ENCODE results near the gene TTR.

The TTR gene

DNA sequence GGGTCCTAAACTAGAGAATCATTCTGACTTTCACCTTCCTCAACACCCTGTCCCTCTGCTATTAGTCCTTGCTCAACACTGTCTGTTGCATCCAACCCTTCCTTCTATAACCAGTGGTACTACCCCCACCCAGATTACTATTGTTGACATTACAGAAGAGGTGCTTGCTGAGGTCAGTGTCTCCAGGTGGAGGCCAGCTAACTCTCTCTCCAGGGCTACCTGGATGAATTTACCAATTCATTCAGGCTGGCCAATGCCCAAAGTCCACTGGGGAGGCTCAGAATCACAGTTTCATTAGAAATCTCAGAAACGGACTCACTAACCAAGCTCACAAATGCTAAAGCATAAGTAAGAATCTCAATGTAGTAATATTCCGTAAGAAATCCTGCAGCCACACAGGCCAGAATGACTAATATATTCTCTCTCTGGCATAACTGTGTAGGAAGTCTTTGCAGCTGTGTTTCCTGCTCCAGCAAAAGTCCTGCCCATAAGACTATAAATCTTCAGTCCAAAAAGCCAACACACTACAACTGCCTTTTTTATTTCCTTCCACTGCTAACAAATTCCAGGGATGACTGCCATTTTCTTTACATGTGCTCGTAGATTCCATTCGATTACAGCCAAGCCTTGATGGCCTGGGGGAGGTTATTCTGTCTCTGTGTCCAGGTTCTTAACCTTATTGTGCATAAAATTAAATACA is 10.0 kb upstream of the TTR start:
- DNase-seq: no peak

DNA sequence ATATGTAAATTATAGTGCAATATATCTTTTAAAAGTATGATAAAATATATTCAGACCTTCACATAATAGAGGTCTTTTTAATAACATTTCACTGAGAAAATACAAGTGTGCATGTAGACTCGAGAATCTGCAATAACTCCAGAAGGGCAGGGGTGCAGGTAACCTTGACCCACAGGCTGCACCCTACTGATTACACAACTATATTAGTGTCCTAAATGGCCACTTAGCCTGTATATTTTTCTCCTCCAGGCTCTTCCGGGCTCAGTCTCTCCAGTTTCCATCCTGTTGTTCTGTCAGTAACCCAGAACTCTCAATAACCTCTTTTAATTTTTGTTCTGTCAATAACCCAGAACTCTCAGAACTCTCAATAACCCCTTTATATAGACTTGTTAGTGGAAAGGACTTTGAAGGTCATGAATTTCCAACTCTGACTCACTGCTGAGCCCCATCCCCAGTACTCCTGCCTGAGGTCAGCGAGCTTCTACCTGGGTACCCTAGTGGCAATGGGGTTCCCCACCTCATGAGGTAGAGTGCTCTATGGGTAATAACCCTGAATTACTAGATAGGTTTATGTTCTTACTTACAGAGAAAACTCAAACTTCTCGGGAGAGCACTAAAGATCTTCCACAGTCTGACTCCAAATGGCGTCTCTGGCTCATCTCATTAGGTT is 8.4 kb upstream of the TTR start:
- DNase-seq: no peak

DNA sequence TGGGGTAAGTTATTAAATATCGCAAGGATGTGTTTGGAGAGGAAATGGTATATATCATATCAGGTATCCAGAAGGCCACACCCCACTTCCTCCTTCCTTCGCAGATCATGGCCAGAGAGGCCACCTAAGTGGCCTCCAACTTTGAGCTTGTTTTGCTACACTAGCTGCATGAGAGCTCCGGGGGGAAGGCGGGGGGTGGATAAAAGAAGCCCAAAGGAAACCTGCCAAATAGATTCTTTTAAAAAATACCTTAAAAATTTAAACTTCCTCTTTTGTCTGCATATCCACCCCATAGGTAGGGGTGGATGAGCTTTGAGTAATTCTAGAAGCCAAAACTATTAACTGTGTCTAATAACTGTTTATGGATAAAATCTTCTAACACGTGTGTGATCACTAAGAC is 5.7 kb upstream of the TTR start:
- DNase-seq: no peak

DNA sequence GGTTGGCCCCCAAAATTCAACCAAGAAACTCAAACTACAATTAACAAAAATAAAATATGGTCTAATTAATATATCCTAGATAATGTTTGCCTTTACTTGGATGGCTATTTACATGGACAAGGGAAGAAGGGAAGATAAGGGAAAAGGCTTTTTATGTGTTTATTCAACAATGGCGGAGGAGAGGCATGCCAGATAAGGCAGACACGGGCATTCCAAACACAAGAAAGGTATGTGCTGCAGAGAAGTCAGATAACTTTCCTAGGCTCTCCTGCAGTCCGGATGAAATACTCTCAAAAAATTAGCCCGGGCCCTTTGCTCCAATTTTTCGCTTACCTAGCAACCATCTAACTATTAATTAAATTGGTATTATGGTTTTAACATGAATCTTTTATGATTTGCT is 5.1 kb upstream of the TTR start:
- no peak for DNase-seq

DNA sequence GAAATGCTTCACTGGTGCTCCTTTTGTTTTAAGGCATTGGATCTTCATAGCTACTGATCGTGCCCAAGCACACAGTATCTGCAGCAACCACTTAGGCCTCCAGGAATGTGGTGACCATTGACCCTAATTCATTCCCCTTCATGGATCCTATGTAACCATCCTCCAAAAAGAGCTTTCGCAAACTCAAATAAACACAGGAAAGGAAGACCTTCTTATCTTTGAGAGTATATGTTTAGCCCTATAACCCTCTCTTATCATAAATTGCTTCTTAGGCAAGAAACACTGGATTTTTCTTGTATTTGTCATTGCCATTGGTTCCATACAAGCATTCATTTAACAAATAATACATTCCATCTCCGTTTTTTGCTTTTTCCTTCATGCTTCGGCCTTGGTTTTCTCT is 4.1 kb upstream of the TTR start:
- no peak for DNase-seq

DNA sequence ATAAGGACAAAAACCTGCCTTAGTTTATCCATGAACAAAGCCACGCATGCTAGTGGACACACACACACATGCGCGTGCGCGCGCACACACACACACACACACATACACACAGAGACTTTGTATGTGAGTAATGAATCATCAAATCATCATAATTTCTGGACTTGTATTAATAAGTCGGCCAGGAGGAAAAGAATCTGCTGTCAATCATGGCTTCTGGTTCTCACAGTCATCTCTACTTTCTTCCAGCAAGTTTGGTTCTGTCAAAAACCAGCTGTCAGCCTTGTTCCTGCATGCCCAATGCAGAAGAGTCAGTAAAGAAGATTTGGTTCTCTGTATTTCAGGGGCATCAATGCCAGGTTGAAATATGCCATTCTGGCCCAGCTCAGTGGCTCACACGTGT is 1.1 kb upstream of the TTR start:
- no peak for DNase-seq

DNA sequence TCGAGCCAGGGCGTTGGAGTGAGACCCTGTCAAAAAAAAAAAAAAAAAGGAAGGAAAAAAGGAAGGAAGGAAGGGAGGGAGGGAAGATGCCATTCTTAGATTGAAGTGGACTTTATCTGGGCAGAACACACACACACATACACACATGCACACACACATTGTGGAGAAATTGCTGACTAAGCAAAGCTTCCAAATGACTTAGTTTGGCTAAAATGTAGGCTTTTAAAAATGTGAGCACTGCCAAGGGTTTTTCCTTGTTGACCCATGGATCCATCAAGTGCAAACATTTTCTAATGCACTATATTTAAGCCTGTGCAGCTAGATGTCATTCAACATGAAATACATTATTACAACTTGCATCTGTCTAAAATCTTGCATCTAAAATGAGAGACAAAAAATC is 564 bp upstream of the TTR start:
- no peak for DNase-seq

DNA sequence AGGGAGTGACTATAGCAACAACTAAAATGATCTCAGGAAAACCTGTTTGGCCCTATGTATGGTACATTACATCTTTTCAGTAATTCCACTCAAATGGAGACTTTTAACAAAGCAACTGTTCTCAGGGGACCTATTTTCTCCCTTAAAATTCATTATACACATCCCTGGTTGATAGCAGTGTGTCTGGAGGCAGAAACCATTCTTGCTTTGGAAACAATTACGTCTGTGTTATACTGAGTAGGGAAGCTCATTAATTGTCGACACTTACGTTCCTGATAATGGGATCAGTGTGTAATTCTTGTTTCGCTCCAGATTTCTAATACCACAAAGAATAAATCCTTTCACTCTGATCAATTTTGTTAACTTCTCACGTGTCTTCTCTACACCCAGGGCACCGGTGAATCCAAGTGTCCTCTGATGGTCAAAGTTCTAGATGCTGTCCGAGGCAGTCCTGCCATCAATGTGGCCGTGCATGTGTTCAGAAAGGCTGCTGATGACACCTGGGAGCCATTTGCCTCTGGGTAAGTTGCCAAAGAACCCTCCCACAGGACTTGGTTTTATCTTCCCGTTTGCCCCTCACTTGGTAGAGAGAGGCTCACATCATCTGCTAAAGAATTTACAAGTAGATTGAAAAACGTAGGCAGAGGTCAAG is 955 bp downstream of the TTR start:
- DNase-seq: no peak

DNA sequence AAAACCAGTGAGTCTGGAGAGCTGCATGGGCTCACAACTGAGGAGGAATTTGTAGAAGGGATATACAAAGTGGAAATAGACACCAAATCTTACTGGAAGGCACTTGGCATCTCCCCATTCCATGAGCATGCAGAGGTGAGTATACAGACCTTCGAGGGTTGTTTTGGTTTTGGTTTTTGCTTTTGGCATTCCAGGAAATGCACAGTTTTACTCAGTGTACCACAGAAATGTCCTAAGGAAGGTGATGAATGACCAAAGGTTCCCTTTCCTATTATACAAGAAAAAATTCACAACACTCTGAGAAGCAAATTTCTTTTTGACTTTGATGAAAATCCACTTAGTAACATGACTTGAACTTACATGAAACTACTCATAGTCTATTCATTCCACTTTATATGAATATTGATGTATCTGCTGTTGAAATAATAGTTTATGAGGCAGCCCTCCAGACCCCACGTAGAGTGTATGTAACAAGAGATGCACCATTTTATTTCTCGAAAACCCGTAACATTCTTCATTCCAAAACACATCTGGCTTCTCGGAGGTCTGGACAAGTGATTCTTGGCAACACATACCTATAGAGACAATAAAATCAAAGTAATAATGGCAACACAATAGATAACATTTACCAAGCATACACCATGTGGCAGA is 3.6 kb downstream of the TTR start:
- DNase-seq: no peak

DNA sequence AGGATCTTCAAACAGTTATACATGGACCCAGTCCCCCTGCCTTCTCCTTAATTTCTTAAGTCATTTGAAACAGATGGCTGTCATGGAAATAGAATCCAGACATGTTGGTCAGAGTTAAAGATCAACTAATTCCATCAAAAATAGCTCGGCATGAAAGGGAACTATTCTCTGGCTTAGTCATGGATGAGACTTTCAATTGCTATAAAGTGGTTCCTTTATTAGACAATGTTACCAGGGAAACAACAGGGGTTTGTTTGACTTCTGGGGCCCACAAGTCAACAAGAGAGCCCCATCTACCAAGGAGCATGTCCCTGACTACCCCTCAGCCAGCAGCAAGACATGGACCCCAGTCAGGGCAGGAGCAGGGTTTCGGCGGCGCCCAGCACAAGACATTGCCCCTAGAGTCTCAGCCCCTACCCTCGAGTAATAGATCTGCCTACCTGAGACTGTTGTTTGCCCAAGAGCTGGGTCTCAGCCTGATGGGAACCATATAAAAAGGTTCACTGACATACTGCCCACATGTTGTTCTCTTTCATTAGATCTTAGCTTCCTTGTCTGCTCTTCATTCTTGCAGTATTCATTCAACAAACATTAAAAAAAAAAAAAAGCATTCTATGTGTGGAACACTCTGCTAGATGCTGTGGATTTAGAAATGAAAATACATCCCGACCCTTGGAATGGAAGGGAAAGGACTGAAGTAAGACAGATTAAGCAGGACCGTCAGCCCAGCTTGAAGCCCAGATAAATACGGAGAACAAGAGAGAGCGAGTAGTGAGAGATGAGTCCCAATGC is 4.6 kb downstream of the TTR start:
- DNase-seq: no peak

DNA sequence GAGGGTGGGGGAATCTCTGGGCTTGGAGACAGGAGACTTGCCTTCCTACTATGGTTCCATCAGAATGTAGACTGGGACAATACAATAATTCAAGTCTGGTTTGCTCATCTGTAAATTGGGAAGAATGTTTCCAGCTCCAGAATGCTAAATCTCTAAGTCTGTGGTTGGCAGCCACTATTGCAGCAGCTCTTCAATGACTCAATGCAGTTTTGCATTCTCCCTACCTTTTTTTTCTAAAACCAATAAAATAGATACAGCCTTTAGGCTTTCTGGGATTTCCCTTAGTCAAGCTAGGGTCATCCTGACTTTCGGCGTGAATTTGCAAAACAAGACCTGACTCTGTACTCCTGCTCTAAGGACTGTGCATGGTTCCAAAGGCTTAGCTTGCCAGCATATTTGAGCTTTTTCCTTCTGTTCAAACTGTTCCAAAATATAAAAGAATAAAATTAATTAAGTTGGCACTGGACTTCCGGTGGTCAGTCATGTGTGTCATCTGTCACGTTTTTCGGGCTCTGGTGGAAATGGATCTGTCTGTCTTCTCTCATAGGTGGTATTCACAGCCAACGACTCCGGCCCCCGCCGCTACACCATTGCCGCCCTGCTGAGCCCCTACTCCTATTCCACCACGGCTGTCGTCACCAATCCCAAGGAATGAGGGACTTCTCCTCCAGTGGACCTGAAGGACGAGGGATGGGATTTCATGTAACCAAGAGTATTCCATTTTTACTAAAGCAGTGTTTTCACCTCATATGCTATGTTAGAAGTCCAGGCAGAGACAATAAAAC is 6.5 kb downstream of the TTR start:
- DNase-seq: no peak

DNA sequence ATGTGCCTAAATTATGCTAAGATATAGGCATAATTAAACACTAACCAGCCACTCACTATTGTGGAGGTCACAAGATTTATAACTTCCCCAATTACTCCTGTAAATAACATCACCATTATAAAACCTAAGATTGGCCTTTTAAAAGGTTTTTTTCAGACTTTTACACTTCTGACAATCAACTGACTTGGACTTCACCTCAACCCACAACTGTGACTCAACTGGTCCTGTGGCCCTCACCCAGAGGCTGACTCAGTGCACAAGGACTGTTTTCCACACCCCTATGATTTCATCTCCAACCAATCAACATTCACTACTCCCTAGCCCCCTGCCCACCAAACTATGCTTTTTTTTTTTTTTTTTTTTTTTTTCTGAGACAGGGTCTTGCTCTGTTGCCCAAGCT is 11.6 kb downstream of the TTR start:
- DNase-seq: no peak

DNA sequence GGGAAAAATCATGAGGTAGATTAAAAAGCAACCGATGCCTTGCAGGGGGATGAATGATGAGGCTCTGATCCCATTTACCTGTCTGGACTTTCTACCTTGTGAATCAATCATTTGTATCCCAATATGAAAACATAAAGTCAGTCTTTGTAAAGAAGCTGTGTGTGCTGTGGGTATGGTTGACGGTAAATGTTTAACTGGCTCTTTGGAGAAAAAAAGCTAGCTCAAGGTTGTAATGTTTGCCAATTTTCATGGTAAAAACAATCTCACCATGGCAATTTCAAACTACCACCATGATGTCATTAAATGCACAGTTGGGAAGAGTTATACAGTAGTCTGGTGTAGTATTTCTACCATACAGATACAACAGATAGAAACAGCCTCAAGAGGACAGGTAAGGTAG is 14.6 kb downstream of the TTR start:
- DNase-seq: no peak

DNA sequence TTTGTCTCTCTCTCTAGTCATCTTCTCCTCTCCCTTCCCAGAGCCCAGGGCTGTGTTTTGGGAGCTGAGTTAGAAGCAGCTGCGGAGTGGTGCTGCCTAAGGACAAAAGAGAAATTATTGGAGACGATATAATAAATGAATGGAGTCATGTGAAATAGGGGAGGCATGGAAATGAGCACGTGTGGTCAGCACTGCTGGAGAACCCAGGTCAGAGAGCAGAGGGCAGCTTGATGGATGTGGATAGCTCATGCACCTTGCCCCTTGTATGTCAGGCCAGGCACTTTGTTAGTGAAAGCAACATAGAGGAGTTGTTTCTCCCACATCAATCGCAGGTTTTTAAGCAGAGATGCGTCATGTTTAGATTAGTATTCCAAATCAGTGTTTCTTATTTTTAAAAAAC is 15.7 kb downstream of the TTR start:
- no peak for DNase-seq

DNA sequence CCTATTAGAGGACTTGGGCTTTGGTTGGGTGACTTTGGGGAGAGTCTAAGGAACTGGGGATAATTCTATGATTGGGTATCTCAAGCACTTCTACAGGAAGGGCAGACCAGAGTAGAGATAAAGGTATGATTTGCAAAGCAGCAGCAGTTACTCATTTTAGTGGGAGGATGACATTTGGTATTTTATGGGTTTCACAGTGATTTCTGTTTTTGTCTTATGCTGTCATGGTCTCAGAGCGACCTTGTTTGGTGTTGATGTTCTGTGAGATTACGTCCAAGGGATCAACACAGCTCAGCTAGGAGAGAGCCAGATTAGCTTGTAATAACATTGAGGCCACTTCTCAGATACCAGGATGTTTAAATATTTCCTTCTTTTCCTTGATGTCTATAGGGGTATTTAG is 18.2 kb downstream of the TTR start:
- DNase-seq: no peak

DNA sequence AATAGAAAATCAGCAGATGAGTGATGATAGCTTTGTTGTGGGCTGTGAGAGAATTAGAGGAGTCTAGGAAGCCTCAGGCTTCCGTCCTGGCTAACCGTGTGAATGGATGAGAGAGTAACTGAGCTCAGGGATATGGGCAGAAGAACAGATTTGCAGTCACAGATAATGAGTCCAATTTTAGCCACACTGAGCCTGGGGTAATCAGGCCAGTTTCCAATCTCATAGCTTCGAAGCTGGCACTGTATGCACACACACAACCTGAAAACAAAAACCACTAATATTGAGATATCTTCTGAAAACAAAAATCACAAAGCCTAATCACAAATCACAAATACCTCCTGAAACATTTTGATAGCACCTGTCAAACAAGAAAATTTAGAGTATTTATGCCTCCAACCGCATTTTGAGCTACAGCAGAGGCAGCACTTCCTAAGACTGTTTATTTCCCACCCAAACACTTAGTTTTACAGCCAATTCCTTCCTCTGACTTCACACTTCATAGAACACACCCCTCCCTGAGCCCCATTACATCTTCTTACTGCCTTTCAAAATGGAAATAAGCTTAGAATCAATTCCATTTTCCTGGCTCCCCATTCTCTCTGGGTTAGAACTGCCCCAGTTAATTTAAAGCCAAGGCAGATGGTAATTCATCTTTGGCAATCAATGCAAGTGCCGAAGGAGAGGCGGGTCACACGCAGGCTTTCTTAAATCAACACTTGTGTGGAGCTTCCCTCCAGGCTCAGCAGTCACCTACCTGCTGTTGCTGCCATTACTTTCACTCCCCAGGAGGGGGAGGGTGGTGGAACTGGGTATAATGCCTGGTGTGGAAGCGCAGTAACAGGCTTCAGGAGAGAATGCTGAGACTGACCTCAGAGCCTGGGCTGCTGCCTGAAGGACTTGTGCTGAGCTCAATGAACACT is 18.9 kb downstream of the TTR start:
- no peak for DNase-seq

DNA sequence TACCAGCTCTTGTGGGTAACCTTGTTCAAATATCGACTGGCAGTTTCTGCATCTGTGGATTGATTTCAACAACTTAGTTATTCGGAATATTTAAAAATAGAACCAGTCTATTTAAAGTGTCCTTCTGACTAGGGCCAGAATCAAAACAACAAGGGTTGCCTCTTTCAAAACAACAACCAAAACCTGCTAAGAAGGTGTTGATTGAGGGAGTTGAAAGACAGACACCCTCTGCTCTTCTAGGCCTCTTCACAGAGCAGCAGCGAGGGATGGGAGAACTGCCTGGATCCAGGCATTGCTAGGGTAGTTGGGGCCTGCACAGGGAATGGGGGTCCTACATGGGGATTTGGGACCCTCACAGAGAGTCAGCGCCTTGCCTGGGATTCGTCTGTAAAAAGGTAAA is 19.8 kb downstream of the TTR start:
- DNase-seq: no peak

DNA sequence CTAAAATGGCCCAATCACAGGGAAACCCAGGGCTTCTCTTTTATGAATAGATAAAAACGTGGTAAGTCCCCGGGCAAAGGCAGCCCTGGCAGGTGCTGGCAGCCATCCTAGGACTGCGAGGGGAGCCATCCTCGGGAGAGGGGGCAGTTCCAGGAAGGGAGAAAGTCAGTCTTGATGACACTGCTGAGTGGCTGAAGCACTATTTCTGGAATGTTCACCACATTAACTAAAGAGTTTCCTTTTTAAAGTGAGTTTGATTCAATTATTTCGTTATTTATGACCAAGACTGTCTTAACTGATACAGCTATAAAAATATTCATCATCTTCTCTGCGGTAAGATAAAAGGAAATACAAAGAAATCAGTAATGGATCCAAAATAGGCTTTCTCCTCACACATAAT is 20.4 kb downstream of the TTR start:
- no peak for DNase-seq

DNA sequence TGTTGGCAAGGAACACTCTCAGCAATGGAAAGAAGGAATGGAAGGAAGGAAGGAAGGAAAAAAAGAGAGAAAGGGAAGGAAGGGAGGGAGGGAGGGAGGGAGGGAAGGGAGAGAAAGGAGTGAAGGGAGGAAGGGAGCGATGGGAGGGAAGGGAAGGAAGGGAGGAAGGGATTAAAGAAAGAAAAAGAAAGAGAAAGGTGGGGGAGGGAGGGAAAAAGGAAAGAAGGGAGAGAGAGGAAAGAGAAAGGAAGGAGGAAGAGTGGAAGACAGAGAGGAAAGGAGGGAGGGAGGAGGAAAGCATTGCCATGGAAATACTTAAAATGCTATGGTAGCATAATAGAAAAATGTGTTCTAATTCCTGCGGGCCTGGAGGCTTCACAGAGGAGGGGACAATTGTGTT is 22.4 kb downstream of the TTR start:
- no peak for DNase-seq

DNA sequence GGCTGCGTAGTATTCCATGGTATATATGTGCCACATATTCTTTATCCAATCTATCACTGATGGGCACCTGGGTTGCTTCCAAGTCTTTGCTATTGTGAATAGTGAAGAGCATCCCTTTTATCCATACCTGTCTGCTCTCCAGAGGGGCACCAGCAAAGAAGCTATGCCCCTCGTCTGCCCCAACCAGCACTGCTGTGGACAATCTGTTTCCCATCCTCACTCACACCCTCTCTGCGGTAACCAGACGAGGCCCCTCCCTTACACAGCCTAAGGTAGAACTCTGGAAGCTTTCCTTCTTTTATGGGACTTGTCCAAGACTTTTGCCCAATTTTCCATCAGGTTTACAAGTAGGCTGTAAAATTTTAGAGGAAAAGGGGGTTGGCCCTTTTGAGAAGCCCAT is 24.9 kb downstream of the TTR start:
- no peak for DNase-seq

DNA sequence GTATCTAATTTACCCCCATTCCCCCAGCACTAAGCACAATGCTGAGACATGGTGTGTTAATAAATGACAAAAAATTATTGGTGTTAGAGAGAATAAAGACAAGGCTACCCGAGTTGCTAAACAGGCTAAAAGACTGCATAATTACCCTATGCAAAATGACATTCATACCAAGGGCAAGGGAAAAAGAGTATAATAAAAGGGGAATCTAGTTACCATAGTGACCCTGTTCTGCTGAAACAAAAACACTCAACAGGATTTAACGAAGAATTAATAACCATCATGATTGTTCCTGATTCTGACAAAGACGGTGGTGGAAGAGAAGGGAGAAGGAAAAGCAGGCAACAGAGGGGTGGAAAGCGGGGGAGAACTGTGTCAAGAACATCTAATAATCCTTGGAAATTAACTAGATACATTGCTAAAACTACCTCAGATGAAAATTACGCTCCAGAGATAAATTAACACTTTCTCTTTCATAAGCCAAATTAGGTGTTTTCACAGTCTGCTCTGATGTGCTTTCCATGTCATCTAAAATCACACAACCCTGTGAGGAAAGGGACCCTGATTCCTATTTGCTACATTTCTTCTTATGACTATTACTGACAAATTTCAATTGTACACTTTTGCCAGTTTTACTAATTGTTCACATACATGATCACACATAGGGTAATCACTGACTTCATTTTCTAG is 25.5 kb downstream of the TTR start:
- DNase-seq: no peak
